GM23338 (cell line): ENCODE data around the gene BCL2.

Experiments used
- CREB1 ChIP-seq: fragments of 250-450 bp; sonication (Bioruptor Pico); IDR thresholded peaks from 2 replicates; pipeline ENCODE4 v1.5.0; 2020; ENCODE audit warnings: low read depth, mild to moderate bottlenecking, moderate library complexity
- CTCF ChIP-seq, 2 experiments: fragments of 200-600 bp in 1 of 2; sonication (generic) in 1 of 2; conservative IDR thresholded peaks; 2 replicates each; pipeline versions ENCODE4 v1.5.1 to v1.6.1; 2016 to 2017; ENCODE audit warnings: antibody characterized with exemption in 2 of 2, low read depth in 2 of 2, mild to moderate bottlenecking in 2 of 2, moderate library complexity in 1 of 2
- ETS1 ChIP-seq: IDR thresholded peaks from 2 replicates; pipeline ENCODE4 v1.6.1; 2016; ENCODE audit warnings: antibody characterized with exemption
- EZH2 ChIP-seq: fragments of 200-600 bp; sonication (generic); IDR thresholded peaks from one replicate; pipeline ENCODE4 v1.8.0; 2017; ENCODE audit warnings: antibody characterized with exemption, mild to moderate bottlenecking, low read depth; ENCODE audit not compliant: unreplicated experiment
- EZH2phosphoT487 ChIP-seq: fragments of 200-600 bp; sonication (generic); IDR thresholded peaks from one replicate; pipeline ENCODE4 v1.8.1; 2018; ENCODE audit warnings: antibody characterized with exemption; ENCODE audit not compliant: unreplicated experiment
- JUNB ChIP-seq: IDR thresholded peaks from one replicate; pipeline ENCODE4 v1.6.1; 2016; ENCODE audit warnings: antibody characterized with exemption; ENCODE audit not compliant: unreplicated experiment
- NANOG ChIP-seq: IDR thresholded peaks from 2 replicates; pipeline ENCODE4 v1.6.1; 2016; ENCODE audit warnings: antibody characterized with exemption, borderline replicate concordance
- POLR2AphosphoS5 ChIP-seq: IDR thresholded peaks from 2 replicates; pipeline ENCODE4 v1.6.1; 2016; ENCODE audit warnings: antibody characterized with exemption, low read depth
- REST ChIP-seq: IDR thresholded peaks from one replicate; pipeline ENCODE4 v1.6.1; 2018; ENCODE audit warnings: antibody characterized with exemption; ENCODE audit not compliant: unreplicated experiment
- STAT1 ChIP-seq: IDR thresholded peaks from one replicate; pipeline ENCODE4 v1.6.1; 2016; ENCODE audit warnings: antibody characterized with exemption; ENCODE audit not compliant: unreplicated experiment
- ZNF114 ChIP-seq: fragments of 250-450 bp; sonication (Bioruptor Pico); IDR thresholded peaks from 2 replicates; pipeline ENCODE4 v1.5.0; 2020; ENCODE audit warnings: mild to moderate bottlenecking, moderate library complexity
- ZNF331 ChIP-seq: fragments of 250-450 bp; sonication (Bioruptor Pico); IDR thresholded peaks from 2 replicates; pipeline ENCODE4 v1.5.0; 2020; ENCODE audit warnings: low read depth, mild to moderate bottlenecking, moderate library complexity
- ZNF462 ChIP-seq: fragments of 250-450 bp; sonication (Bioruptor Pico); IDR thresholded peaks from 2 replicates; pipeline ENCODE4 v1.5.0; 2020; ENCODE audit warnings: mild to moderate bottlenecking, moderate library complexity

- TF ChIP-seq CTCF (conservative IDR thresholded peaks at IDR 0.05; ENCODE audit: low read depth in 2 of 2) (peak; percentile 79 to 83), NANOG (no peak), REST (no peak), POLR2AphosphoS5 (no peak), EZH2phosphoT487 (no peak), EZH2 (no peak), STAT1 (no peak), CREB1 (no peak), JUNB (no peak), ZNF331 (CRISPR knock-in tag) (no peak), ZNF114 (CRISPR knock-in tag) (no peak), ETS1 (no peak), ZNF462 (no peak)
These were observed 3.5 kb upstream of the BCL2 start for GRCh38 chr18:63322908-63323634.
